Dedifferentiated amniotic fluid mesenchymal stem cell (primary cell): ENCODE measurements around the gene NOTCH4.
A peak's percentile ranks its signal among the peaks of the same experiment; 100 is the strongest.

Experiments
- DNase-seq: peaks from one replicate; pipeline ENCODE4 v3.0.0-alpha.2; 2016; ENCODE audit errors: extremely low spot score

NOTCH4 gene

GRCh38 chr6:32181148-32181702 is 42.6 kb downstream of the NOTCH4 start:
- DNase-seq, result no peak

GRCh38 chr6:32179766-32180405 is 44.0 kb downstream of the NOTCH4 start:
- no peak for DNase-seq

- DNase-seq, result no peak
These were observed 45.1 kb downstream of the NOTCH4 start for GRCh38 chr6:32178547-32179440.

- DNase-seq, result peak; percentile 100
These were observed 45.9 kb downstream of the NOTCH4 start, which contains the start of gene RNF5 for GRCh38 chr6:32177788-32178546. TSS of gene RNF5 (plus strand) at chr6:32178405. CDS start at chr6:32178512, 107 bp downstream.

GRCh38 chr6:32177183-32177787 is 46.6 kb downstream of the NOTCH4 start:
- DNase-seq, result no peak

GRCh38 chr6:32176476-32177182 is 47.2 kb downstream of the NOTCH4 start:
- DNase-seq, result peak; percentile 19

- peak; percentile 96 for DNase-seq
These were observed 48.0 kb downstream of the NOTCH4 start, which contains the start of gene AGPAT1 for GRCh38 chr6:32175711-32176475. TSS of gene AGPAT1 (minus strand) at chr6:32176084. CDS start at chr6:32171496, 4,588 bp downstream.

- DNase-seq, result no peak
These were observed 48.6 kb downstream of the NOTCH4 start for GRCh38 chr6:32175322-32175710.

- no peak for DNase-seq
These were observed 49.5 kb downstream of the NOTCH4 start for GRCh38 chr6:32174416-32174815.

- DNase-seq, result no peak
These were observed 50.7 kb downstream of the NOTCH4 start for GRCh38 chr6:32173051-32173727.

- no peak for DNase-seq
These were observed 52.6 kb downstream of the NOTCH4 start for GRCh38 chr6:32171234-32171633.

GRCh38 chr6:32170294-32170693 is 53.6 kb downstream of the NOTCH4 start:
- DNase-seq, result no peak

- no peak for DNase-seq
These were observed 54.9 kb downstream of the NOTCH4 start for GRCh38 chr6:32168807-32169591.

GRCh38 chr6:32168350-32168749 is 55.5 kb downstream of the NOTCH4 start:
- no peak for DNase-seq

- DNase-seq, result no peak
These were observed 56.1 kb downstream of the NOTCH4 start for GRCh38 chr6:32167761-32168262.

- DNase-seq, result no peak
These were observed 56.6 kb downstream of the NOTCH4 start for GRCh38 chr6:32167154-32167760.

GRCh38 chr6:32166411-32167061 is 57.3 kb downstream of the NOTCH4 start:
- no peak for DNase-seq
